GM18868 (cell line): ENCODE data around the gene PLPP1.
"Not testable (repeated sequence)": the region's sequence is repeated elsewhere in the genome, so short reads cannot be mapped to it uniquely, and the experiment has no call there.

Experiments used
- ATAC-seq: cut with Tn5 transposase; IDR thresholded peaks from one replicate; pipeline ENCODE4 v1.9.1; 2021; ENCODE audit warnings: mild to moderate bottlenecking, moderate library complexity; ENCODE audit not compliant: unreplicated experiment

PLPP1 gene

GRCh38 chr5:55509097-55509496, 25.7 kb downstream of the PLPP1 start:
- no peak for ATAC-seq

- no peak for ATAC-seq
Measured at GRCh38 chr5:55507574-55507973, 27.2 kb downstream of the PLPP1 start.

- ATAC-seq: not testable (repeated sequence)
Measured at GRCh38 chr5:55505711-55506110, 29.1 kb downstream of the PLPP1 start.

GRCh38 chr5:55503917-55504316, 30.8 kb downstream of the PLPP1 start:
- ATAC-seq: not testable (repeated sequence)

- ATAC-seq: no peak
Measured at GRCh38 chr5:55502759-55503158, 32.0 kb downstream of the PLPP1 start.

- ATAC-seq: no peak
Measured at GRCh38 chr5:55498457-55498856, 36.3 kb downstream of the PLPP1 start.

GRCh38 chr5:55497712-55498111, 37.1 kb downstream of the PLPP1 start:
- no peak for ATAC-seq

GRCh38 chr5:55495216-55495615, 39.5 kb downstream of the PLPP1 start:
- no peak for ATAC-seq

GRCh38 chr5:55492449-55492848, 42.3 kb downstream of the PLPP1 start:
- no peak for ATAC-seq

GRCh38 chr5:55485073-55485472, 49.7 kb downstream of the PLPP1 start:
- ATAC-seq: no peak

- ATAC-seq: no peak
Measured at GRCh38 chr5:55484531-55484930, 50.2 kb downstream of the PLPP1 start.

GRCh38 chr5:55483885-55484284, 50.9 kb downstream of the PLPP1 start:
- ATAC-seq: no peak

- ATAC-seq: no peak
Measured at GRCh38 chr5:55481293-55481855, 53.4 kb downstream of the PLPP1 start.

- no peak for ATAC-seq
Measured at GRCh38 chr5:55480781-55481180, 54.0 kb downstream of the PLPP1 start.

- ATAC-seq: no peak
Measured at GRCh38 chr5:55472642-55473041, 62.1 kb downstream of the PLPP1 start.

- no peak for ATAC-seq
Measured at GRCh38 chr5:55471468-55471867, 63.3 kb downstream of the PLPP1 start.

GRCh38 chr5:55470282-55470681, 64.5 kb downstream of the PLPP1 start:
- ATAC-seq: no peak

GRCh38 chr5:55469839-55470238, 64.9 kb downstream of the PLPP1 start:
- no peak for ATAC-seq

- ATAC-seq: no peak
Measured at GRCh38 chr5:55467862-55468551, 66.8 kb downstream of the PLPP1 start.

GRCh38 chr5:55463613-55464012, 71.2 kb downstream of the PLPP1 start:
- ATAC-seq: no peak

- ATAC-seq: no peak
Measured at GRCh38 chr5:55459572-55459971, 75.2 kb downstream of the PLPP1 start.

- ATAC-seq: no peak
Measured at GRCh38 chr5:55456216-55456895, 78.4 kb downstream of the PLPP1 start.
